Spleen (tissue), 7 donors: Measurements from ENCODE around the gene CFAP107.

Experiments used
- CTCF ChIP-seq, 11 experiments: fragments of 200-600 bp in 7 of 11; fragments of 450-650 bp in 4 of 11; sonication (generic) in 4 of 11; IDR thresholded peaks in 8 of 11; conservative IDR thresholded peaks in 3 of 11; 1 replicate in 7 of 11; 2 replicates in 4 of 11; pipeline versions ENCODE4 v1.4.0 to v1.8.0; 2016 to 2021; ENCODE audit warnings: antibody characterized with exemption in 11 of 11, inconsistent platforms in 4 of 11, mild to moderate bottlenecking in 1 of 11
- POLR2AphosphoS5 ChIP-seq, 3 donors: sonication (generic); formaldehyde crosslinking; IDR thresholded peaks; one replicate each; pipeline ENCODE4 v1.5.1; 2017; ENCODE audit warnings: antibody characterized with exemption in 3 of 3
- donor health status: DM: no; HTN: no; CAD: no; lungs with moderate emphysema.
- donor health status: DM: no; HTN: no; CAD: no.
- donor health status: DM: no; HTN: no; CAD: no.

GRCh38 chr1:12762766-12763165 lies 16.8 kb downstream of the CFAP107 start:
- TF ChIP-seq CTCF (IDR thresholded peaks at IDR 0.05 in 8 of 11, conservative IDR thresholded peaks at IDR 0.05 in 3 of 11) (no peak), POLR2AphosphoS5 (IDR thresholded peaks at IDR 0.05) (no peak)
